ENCODE results near the gene PWWP2A.
"Not testable (repeated sequence)": the region's sequence is repeated elsewhere in the genome, so short reads cannot be mapped to it uniquely, and the experiment has no call there.

Gene PWWP2A

GRCh38 chr5:160161626-160162025 is 42.4 kb upstream of the PWWP2A start:
- TF ChIP-seq CTCF (IDR thresholded peaks at IDR 0.05; ENCODE audit: low read depth, low read length): no peak
- no peak for DNase-seq (ENCODE audit: extremely low read depth, low read depth)

GRCh38 chr5:160160875-160161274 is 41.6 kb upstream of the PWWP2A start:
- DNase-seq (ENCODE audit: extremely low read depth, low read depth): not testable (repeated sequence)

- no peak for TF ChIP-seq CTCF (IDR thresholded peaks at IDR 0.05; ENCODE audit: low read depth, low read length)
- no peak for DNase-seq (ENCODE audit: extremely low read depth, low read depth)
These were observed 40.9 kb upstream of the PWWP2A start for GRCh38 chr5:160159991-160160792.

- TF ChIP-seq CTCF (IDR thresholded peaks at IDR 0.05; ENCODE audit: low read depth, low read length): no peak
- DNase-seq (ENCODE audit: extremely low read depth, low read depth): no peak
These were observed 38.8 kb upstream of the PWWP2A start for GRCh38 chr5:160158087-160158486.

DNA sequence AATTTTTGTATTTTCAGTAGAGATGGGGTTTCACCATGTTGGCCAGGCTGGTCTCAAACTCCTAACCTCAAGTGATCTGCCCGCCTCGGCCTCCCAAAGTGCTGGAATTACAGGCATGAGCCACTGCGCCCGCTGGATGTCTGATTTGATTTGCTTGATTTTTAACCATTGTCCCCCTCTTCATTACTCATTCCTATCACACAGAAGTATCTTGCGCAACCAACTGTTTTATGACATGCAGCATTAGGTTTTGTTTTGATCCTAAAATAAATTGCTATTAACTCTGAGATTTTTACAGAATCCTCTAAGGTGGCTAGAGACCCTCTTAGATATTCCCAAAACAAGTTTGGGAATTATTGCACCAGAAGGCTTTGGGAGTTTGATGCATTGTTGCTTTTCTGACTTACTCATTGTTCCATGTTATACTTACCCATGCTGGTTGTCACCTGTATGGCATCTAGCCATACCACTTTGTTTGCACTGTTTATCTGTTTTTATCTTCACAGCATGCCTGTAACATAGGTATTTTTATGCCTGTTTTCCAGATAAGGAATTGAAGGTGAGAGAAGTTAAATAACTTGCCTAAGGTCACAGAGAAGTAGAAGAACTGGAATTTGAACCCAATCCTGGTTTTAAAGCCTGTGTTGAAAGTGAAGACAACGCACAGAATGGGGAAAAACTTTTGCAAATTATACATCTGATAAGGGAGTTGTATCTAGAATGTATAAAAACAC is 35.9 kb upstream of the PWWP2A start:
- TF ChIP-seq CTCF (IDR thresholded peaks at IDR 0.05; ENCODE audit: low read depth, low read length): no peak
- no peak for DNase-seq (ENCODE audit: extremely low read depth, low read depth)

DNA sequence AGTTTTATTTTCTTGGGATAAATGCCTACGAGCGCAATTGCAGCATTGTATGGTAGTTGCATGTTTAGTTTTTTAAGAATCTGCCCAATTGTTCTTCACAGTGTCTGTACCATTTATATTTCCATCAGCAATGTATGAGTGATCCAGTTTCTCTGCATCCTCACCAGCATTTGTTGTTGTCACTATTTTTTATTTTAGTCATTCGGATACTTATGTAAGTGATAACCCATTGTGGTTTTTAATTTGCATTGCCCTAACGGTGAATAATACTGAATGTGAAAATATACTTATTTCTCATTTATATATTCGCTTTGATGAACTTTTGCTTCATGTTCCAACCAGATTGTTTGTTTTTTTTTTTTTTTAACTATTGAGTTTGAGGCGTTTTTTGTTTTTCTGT is 33.7 kb upstream of the PWWP2A start:
- no peak for DNase-seq (ENCODE audit: extremely low read depth, low read depth)
- TF ChIP-seq CTCF (IDR thresholded peaks at IDR 0.05; ENCODE audit: low read depth, low read length): no peak

DNA sequence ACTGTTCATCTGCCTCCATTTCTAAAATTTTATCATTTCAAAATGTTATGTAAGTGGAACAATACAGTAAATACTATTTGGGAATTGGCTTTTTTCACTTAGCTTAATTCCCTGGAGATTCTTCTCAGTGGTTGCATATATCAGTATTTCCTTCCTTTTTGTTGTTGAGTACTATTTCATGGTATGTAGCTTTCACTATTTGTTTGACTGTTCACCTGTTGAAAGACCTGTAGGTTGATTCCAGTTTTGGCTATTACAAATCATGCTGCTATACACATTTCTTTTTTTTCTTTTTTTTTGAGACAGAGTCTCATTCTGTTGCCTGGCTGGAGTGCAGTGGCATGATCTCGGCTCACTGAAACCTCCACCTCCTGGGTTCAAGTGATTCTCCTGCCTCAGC is 33.0 kb upstream of the PWWP2A start:
- TF ChIP-seq CTCF (IDR thresholded peaks at IDR 0.05; ENCODE audit: low read depth, low read length): no peak

More for the DNA sequence above, 33.0 kb upstream of the PWWP2A start:
- no peak for DNase-seq (ENCODE audit: extremely low read depth, low read depth)
